GM12878 (cell line): Measurements from ENCODE around the gene PDILT. TPM values are rescaled to one million over a fixed set of nuclear protein-coding genes. Genes with fewer than 3 reads are reported as not detected.
A peak's percentile ranks its signal among the peaks of the same experiment; 100 is the strongest.

Source experiments
- ATAC-seq: fragments of 200-7000 bp; cut with Tn5 transposase; 3 replicates; pipeline ENCODE4 v1.9.1; 2020; ENCODE audit warnings: mild to moderate bottlenecking, moderate library complexity
- BruUV-seq: library from RNA; stranded (reverse); fragments of 400-500 nt; replicated peaks from 2 replicates; lab custom pipeline; 2021; lab: Mats Ljungman, UMichigan
- CTCF ChIA-PET: fragments of 300-600 bp; sonication (Branson Sonifier 250); formaldehyde crosslinking; extraction: SDS; loops from one replicate; lab custom pipeline; 2021; ENCODE audit warnings: inconsistent platforms; lab: Yijun Ruan, JAX
- POLR2A ChIA-PET: fragments of 350-600 bp; formaldehyde crosslinking; extraction: SDS; loops from one replicate; lab custom pipeline; 2021; ENCODE audit warnings: inconsistent platforms; lab: Charles Lee
- RAD21 ChIA-PET: fragments of 300-600 bp; sonication (Branson Sonifier 250); formaldehyde crosslinking; loops from one replicate; lab custom pipeline; 2023; ENCODE audit warnings: antibody characterized with exemption; ENCODE audit not compliant: unreplicated experiment; lab: Charles Lee
- SMC1A ChIA-PET: fragments of 300-600 bp; sonication (Branson Sonifier 250); formaldehyde crosslinking; loops from one replicate; lab custom pipeline; 2023; ENCODE audit not compliant: unreplicated experiment, uncharacterized antibody; lab: Charles Lee
- DNase-seq: peaks from one replicate; pipeline ENCODE4 v3.0.0-alpha.2; 2011; ENCODE audit warnings: low read depth, low spot score
- FAIRE-seq: peaks from 3 replicates; lab custom pipeline; 2011; peaks lifted over from hg19 to GRCh38; lab: Jason Lieb, UNC
- H2AFZ ChIP-seq: 2 replicates; pipeline ENCODE4 v1.6.0; 2011; ENCODE audit warnings: low read depth, low read length, control low read depth; ENCODE audit not compliant: control insufficient read depth
- H3K27ac ChIP-seq: 2 replicates; pipeline ENCODE4 v1.5.1; 2011; ENCODE audit warnings: control low read depth; ENCODE audit not compliant: control insufficient read depth, insufficient read depth
- H3K27me3 ChIP-seq, 2 experiments: replicated peaks in 1 of 2; 2 replicates each; pipeline versions ENCODE4 v1.6.0 to v1.6.1; 2011; ENCODE audit warnings: low read length in 1 of 2; ENCODE audit not compliant: control insufficient read depth in 2 of 2, insufficient read depth in 2 of 2
- H3K36me3 ChIP-seq, 2 experiments: 2 replicates each; pipeline ENCODE4 v1.5.1; 2011; ENCODE audit warnings: low read length in 1 of 2; ENCODE audit not compliant: control insufficient read depth in 2 of 2, insufficient read depth in 2 of 2
- H3K4me1 ChIP-seq: 2 replicates; pipeline ENCODE4 v1.6.1; 2011; ENCODE audit warnings: mild to moderate bottlenecking, low read length, moderate library complexity, mixed read lengths; ENCODE audit not compliant: control insufficient read depth, insufficient read depth
- H3K4me2 ChIP-seq: 2 replicates; pipeline ENCODE4 v1.6.0; 2011; ENCODE audit warnings: control low read depth; ENCODE audit not compliant: control insufficient read depth, insufficient read depth
- H3K4me3 ChIP-seq: fragments of 200-600 bp; sonication (generic); 2 replicates; pipeline ENCODE4 v1.5.1; 2016
- H3K79me2 ChIP-seq: 2 replicates; pipeline ENCODE4 v1.6.0; 2011; ENCODE audit warnings: low read length; ENCODE audit not compliant: control insufficient read depth, insufficient read depth
- H3K9ac ChIP-seq: 2 replicates; pipeline ENCODE4 v1.8.0; 2011; ENCODE audit warnings: low read length, control low read depth, mixed read lengths; ENCODE audit not compliant: control insufficient read depth, insufficient read depth
- H3K9me3 ChIP-seq: replicated peaks from 3 replicates; pipeline ENCODE4 v1.5.1; 2011; ENCODE audit warnings: mild to moderate bottlenecking, low read length; ENCODE audit not compliant: control insufficient read depth, insufficient read depth
- H4K20me1 ChIP-seq: 2 replicates; pipeline ENCODE4 v1.6.0; 2011; ENCODE audit not compliant: control insufficient read depth, insufficient read depth
- E4F1 ChIP-seq: fragments of 450-650 bp; IDR thresholded peaks from 2 replicates; pipeline ENCODE4 v1.6.1; 2018; ENCODE audit warnings: borderline replicate concordance, mild to moderate bottlenecking; ENCODE audit not compliant: partially characterized antibody
- EZH2 ChIP-seq: IDR thresholded peaks from 2 replicates; pipeline ENCODE4 v1.6.1; 2012; ENCODE audit warnings: low read depth, mild to moderate bottlenecking, control low read depth, inconsistent platforms, low read length, borderline replicate concordance; ENCODE audit not compliant: control insufficient read depth
- HDAC6 ChIP-seq: fragments of 200-600 bp; sonication (generic); IDR thresholded peaks from one replicate; pipeline ENCODE4 v1.8.0; 2017; ENCODE audit warnings: antibody characterized with exemption; ENCODE audit not compliant: unreplicated experiment
- MEF2B ChIP-seq: fragments of 450-650 bp; IDR thresholded peaks from 2 replicates; pipeline ENCODE4 v1.6.1; 2018; ENCODE audit warnings: mild to moderate bottlenecking, moderate library complexity; ENCODE audit not compliant: partially characterized antibody, poor library complexity, severe bottlenecking
- MTA3 ChIP-seq: IDR thresholded peaks from 2 replicates; pipeline ENCODE4 v1.6.1; 2012; ENCODE audit warnings: low read length, inconsistent platforms, borderline replicate concordance
- ZNF274 ChIP-seq: IDR thresholded peaks from one replicate; pipeline ENCODE4 v1.8.0; 2011; ENCODE audit not compliant: insufficient read length, insufficient read depth
- ZZZ3 ChIP-seq: IDR thresholded peaks from 2 replicates; pipeline ENCODE4 v1.6.1; 2011; ENCODE audit warnings: low read depth; ENCODE audit not compliant: control insufficient read depth, insufficient read length
- WGBS: methylation state at CpG from one replicate; pipeline ENCODE4 v1.1.6; 2016; ENCODE audit warnings: low lambda C conversion rate; ENCODE audit not compliant: insufficient replicate concordance, insufficient coverage; ENCODE audit errors: missing lambda C conversion rate; 5-methylcytosine and 5-hydroxymethylcytosine counted together
- in situ Hi-C: fragments of 300-500 bp; cut with MboI; formaldehyde crosslinking; loops from 9 replicates; pipeline ENCODE4 v1.14.3; 2018; ENCODE audit warnings: mixed read lengths
- intact Hi-C: fragments of 100-400 bp; cut with micrococcal nuclease; formaldehyde crosslinking; loops from one replicate; pipeline ENCODE4 v1.14.2; 2022; ENCODE audit not compliant: unreplicated experiment
- polyA plus RNA-seq, 11 experiments: library from polyadenylated mRNA; depleted of rRNA in 4 of 11; unstranded in 6 of 11; stranded (reverse) in 5 of 11; fragments of >200 nt; fragmentation: Nextera tagmentation in 4 of 11; fragmentation: Illumina TruSeq in 1 of 11; extraction: Ambion mirVana in 4 of 11; extraction: Trizol in 1 of 11; gene quantifications; 1 replicate in 1 of 11; 2 replicates in 10 of 11; pipeline versions ENCODE4 v1.2.1 to v1.2.3, GENCODE V29; 2011 to 2016; ENCODE audit warnings: inconsistent platforms in 2 of 11, missing spikeins in 2 of 11, low read depth in 1 of 11
- total RNA-seq, 4 experiments: library from RNA; depleted of rRNA in 3 of 4; stranded (reverse); fragments of >200 nt in 3 of 4; fragmentation: Illumina TruSeq in 1 of 4; extraction: Trizol in 1 of 4; gene quantifications; 2 replicates each; pipeline versions ENCODE4 v1.2.1 to v1.2.3, GENCODE V29; 2013 to 2021
- TF ChIP-seq, protein P1 (sequence below): fragments of 450-650 bp; IDR thresholded peaks from 2 replicates; pipeline ENCODE4 v1.6.1; 2018; ENCODE audit warnings: mild to moderate bottlenecking, low read depth, moderate library complexity; ENCODE audit not compliant: partially characterized antibody

The PDILT gene
- total and polyA plus RNA-seq, 10 of the 15 experiments (the other 5 are each of a cell fraction or from before 2014, with no cell fraction given), result not detected

- TF ChIP-seq HDAC6 (no peak), MEF2B (no peak), E4F1 (peak; percentile 14), EZH2 (no peak), ZZZ3 (no peak), MTA3 (no peak), ZNF274 (no peak)
- TF ChIP-seq, protein P1, sequence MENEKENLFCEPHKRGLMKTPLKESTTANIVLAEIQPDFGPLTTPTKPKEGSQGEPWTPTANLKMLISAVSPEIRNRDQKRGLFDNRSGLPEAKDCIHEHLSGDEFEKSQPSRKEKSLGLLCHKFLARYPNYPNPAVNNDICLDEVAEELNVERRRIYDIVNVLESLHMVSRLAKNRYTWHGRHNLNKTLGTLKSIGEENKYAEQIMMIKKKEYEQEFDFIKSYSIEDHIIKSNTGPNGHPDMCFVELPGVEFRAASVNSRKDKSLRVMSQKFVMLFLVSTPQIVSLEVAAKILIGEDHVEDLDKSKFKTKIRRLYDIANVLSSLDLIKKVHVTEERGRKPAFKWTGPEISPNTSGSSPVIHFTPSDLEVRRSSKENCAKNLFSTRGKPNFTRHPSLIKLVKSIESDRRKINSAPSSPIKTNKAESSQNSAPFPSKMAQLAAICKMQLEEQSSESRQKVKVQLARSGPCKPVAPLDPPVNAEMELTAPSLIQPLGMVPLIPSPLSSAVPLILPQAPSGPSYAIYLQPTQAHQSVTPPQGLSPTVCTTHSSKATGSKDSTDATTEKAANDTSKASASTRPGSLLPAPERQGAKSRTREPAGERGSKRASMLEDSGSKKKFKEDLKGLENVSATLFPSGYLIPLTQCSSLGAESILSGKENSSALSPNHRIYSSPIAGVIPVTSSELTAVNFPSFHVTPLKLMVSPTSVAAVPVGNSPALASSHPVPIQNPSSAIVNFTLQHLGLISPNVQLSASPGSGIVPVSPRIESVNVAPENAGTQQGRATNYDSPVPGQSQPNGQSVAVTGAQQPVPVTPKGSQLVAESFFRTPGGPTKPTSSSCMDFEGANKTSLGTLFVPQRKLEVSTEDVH, result no peak
- Histone ChIP-seq H2AFZ (no peak overlapping the region), H3K36me3 (no peaks in the 10 kb centered on the region), H3K79me2 (no peaks in the 10 kb centered on the region), H4K20me1 (no peaks in the 10 kb centered on the region), H3K4me1 (no peaks in the 10 kb centered on the region), H3K9me3 (no peaks in the 10 kb centered on the region), H3K4me2 (no peak overlapping the region), H3K27ac (no peak overlapping the region), H3K4me3 (no peak overlapping the region), H3K27me3 (no peaks in the 10 kb centered on the region; a peak in 1 of 4 replicates), H3K9ac (no peak overlapping the region)
- in situ Hi-C loops, result no loop called here
- DNase-seq (no peak), ATAC-seq (no peak), FAIRE-seq (peak; percentile 13)
- 9% methylated on average over 5 of the region's 5 CpGs for WGBS
- ChIA-PET CTCF (interaction anchor here (1.9 kb wide), 1 partner anchor 483 kb away, joined by 7 read pairs; no protein-coding TSS in a partner anchor), POLR2A (no interaction called here), RAD21 (no interaction called here), SMC1A (no interaction called here)
- intact Hi-C loops, result no loop called here
- BruUV-seq, result no TSS peak
These were observed 13.5 kb downstream of the PDILT start for GRCh38 chr16:20391045-20391444.
